Measurements from ENCODE around the gene PTPRN2.
"Not testable (repeated sequence)": the region's sequence is repeated elsewhere in the genome, so short reads cannot be mapped to it uniquely, and the experiment has no call there.

The PTPRN2 gene

GRCh38 chr7:158525648-158526484, 61.8 kb downstream of the PTPRN2 start:
- TF ChIP-seq CTCF (IDR thresholded peaks at IDR 0.05) = no peak
- H3K27me3 Mint-ChIP-seq (ENCODE audit: low read depth, poor library complexity) = peaks cover 7% of the 10 kb centered on the region
- no peak overlapping the region for H3K4me3 Mint-ChIP-seq
- DNase-seq = no peak
- peaks cover 3% of the 10 kb centered on the region for H3K4me1 Mint-ChIP-seq
- H3K27ac Mint-ChIP-seq = no peak overlapping the region
- peaks cover 3% of the 10 kb centered on the region for H3K36me3 Mint-ChIP-seq (ENCODE audit: low read depth)
- H3K9me3 Mint-ChIP-seq = peaks cover 34% of the 10 kb centered on the region

GRCh38 chr7:158524749-158525635, 62.6 kb downstream of the PTPRN2 start:
- no peak overlapping the region for H3K27ac Mint-ChIP-seq
- TF ChIP-seq CTCF (IDR thresholded peaks at IDR 0.05) = no peak
- H3K36me3 Mint-ChIP-seq (ENCODE audit: low read depth) = peaks cover 3% of the 10 kb centered on the region
- H3K27me3 Mint-ChIP-seq (ENCODE audit: low read depth, poor library complexity) = peaks cover 13% of the 10 kb centered on the region
- DNase-seq = no peak
- H3K4me3 Mint-ChIP-seq = no peak overlapping the region
- peaks cover 40% of the 10 kb centered on the region for H3K9me3 Mint-ChIP-seq
- no peaks in the 10 kb centered on the region for H3K4me1 Mint-ChIP-seq

DNA sequence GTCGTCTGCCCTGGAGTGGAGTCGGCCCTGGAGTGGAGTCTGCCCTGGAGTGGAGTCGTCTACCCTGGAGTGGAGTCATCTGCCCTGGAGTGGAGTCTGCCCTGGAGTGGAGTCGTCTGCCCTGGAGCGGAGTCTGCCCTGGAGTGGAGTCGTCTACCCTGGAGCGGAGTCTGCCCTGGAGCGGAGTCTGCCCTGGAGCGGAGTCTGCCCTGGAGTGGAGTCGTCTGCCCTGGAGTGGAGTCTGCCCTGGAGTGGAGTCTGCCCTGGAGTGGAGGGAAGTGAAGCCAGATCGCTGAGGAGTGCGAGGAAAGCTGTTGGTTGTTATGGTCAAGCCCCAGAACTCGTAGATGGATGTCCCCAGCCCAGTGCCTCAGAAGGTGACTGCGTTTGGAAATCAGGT, 63.3 kb downstream of the PTPRN2 start:
- not testable (repeated sequence) for H3K36me3 Mint-ChIP-seq (ENCODE audit: low read depth); H3K4me1 Mint-ChIP-seq; H3K27ac Mint-ChIP-seq; H3K4me3 Mint-ChIP-seq
- peaks cover 40% of the 10 kb centered on the region for H3K9me3 Mint-ChIP-seq
- DNase-seq = peak; percentile 41
- peaks cover 18% of the 10 kb centered on the region for H3K27me3 Mint-ChIP-seq (ENCODE audit: low read depth, poor library complexity)

GRCh38 chr7:158523877-158524276, 63.7 kb downstream of the PTPRN2 start:
- peaks cover 40% of the 10 kb centered on the region for H3K9me3 Mint-ChIP-seq
- H3K27me3 Mint-ChIP-seq (ENCODE audit: low read depth, poor library complexity) = peaks cover 16% of the 10 kb centered on the region
- H3K4me1 Mint-ChIP-seq; H3K4me3 Mint-ChIP-seq; DNase-seq; H3K36me3 Mint-ChIP-seq (ENCODE audit: low read depth); H3K27ac Mint-ChIP-seq: not testable (repeated sequence)

DNA sequence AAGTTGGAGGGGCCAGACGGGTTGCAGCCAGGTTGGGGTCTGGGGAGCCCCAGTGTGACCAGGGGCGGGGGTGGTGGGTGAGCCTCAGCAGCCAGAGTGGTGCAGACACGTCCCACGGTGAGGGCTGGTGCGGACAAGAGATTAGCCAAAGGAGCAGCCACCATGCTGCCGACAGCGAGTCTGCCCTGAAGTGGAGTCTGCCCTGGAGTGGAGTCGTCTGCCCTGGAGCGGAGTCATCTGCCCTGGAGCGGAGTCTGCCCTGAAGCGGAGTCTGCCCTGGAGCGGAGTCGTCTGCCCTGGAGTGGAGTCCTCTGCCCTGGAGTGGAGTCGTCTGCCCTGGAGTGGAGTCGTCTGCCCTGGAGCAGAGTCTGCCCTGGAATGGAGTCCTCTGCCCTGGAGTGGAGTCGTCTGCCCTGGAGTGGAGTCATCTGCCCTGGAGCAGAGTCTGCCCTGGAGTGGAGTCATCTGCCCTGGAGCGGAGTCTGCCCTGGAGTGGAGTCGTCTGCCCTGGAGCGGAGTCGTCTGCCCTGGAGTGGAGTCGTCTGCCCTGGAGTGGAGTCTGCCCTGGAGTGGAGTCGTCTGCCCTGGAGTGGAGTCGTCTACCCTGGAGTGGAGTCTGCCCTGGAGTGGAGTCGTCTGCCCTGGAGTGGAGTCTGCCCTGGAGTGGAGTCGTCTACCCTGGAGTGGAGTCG, 64.3 kb downstream of the PTPRN2 start:
- not testable (repeated sequence) for H3K4me3 Mint-ChIP-seq; H3K36me3 Mint-ChIP-seq (ENCODE audit: low read depth); H3K27ac Mint-ChIP-seq; DNase-seq; H3K4me1 Mint-ChIP-seq
- peaks cover 41% of the 10 kb centered on the region for H3K9me3 Mint-ChIP-seq
- peaks cover 16% of the 10 kb centered on the region for H3K27me3 Mint-ChIP-seq (ENCODE audit: low read depth, poor library complexity)

DNA sequence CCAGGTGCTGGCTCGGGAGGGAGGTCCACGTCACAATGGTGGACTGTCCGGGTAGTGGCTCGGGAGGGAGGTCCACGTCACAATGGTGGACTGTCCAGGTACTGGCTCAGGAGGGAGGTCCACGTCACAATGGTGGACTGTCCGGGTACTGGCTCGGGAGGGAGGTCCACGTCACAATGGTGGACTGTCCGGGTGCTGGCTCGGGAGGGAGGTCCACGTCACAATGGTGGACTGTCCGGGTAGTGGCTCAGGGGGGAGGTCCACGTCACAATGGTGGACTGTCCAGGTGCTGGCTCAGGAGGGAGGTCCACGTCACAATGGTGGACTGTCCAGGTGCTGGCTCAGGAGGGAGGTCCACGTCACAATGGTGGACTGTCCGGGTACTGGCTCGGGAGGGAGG, 65.8 kb downstream of the PTPRN2 start:
- Mint-ChIP-seq H3K9me3 (peaks cover 50% of the 10 kb centered on the region), H3K27me3 (ENCODE audit: low read depth, poor library complexity) (peaks cover 18% of the 10 kb centered on the region)
- not testable (repeated sequence) for H3K4me1 Mint-ChIP-seq; DNase-seq; H3K4me3 Mint-ChIP-seq; H3K27ac Mint-ChIP-seq; H3K36me3 Mint-ChIP-seq (ENCODE audit: low read depth)

- TF ChIP-seq CTCF (IDR thresholded peaks at IDR 0.05) = no peak
- Mint-ChIP-seq H3K36me3 (ENCODE audit: low read depth) (peaks cover 3% of the 10 kb centered on the region), H3K27me3 (ENCODE audit: low read depth, poor library complexity) (peaks cover 22% of the 10 kb centered on the region), H3K27ac (no peak overlapping the region), H3K9me3 (peaks cover 50% of the 10 kb centered on the region), H3K4me3 (no peak overlapping the region), H3K4me1 (no peaks in the 10 kb centered on the region)
- DNase-seq = no peak
These were observed 66.8 kb downstream of the PTPRN2 start for GRCh38 chr7:158520825-158521224.

All from nephron progenitor cell (in vitro differentiated cells).